Activated gamma-delta T cell treated with Interleukin-2 at 50 U/mL for 16 hours (primary cell): ENCODE results near the gene SPDYE1.
"Not testable (repeated sequence)": the region's sequence is repeated elsewhere in the genome, so short reads cannot be mapped to it uniquely, and the experiment has no call there.

Experiments used
- DNase-seq: peaks from one replicate; pipeline ENCODE4 v3.0.0-alpha.2; 2020

Gene SPDYE1

DNA sequence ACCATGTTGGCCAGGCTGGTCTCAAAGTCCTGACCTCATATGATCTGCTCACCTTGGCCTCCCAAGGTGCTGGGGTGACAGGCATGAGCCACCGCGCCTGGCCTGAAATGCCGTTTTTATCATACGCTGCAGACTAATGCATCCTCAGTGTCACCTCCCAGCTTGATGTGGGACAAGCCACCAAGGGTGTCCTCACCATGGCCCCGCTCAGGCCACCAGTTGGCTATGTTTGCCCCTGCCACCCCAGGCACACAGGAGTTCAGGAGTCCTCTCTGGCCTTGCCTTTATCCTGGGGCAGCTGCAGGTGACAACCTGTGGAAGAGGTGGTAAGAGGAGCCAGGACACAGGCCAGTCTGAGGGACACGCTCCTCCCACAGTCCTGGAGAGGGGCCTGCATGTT, 3.0 kb upstream of the SPDYE1 start:
- DNase-seq, result not testable (repeated sequence)

DNA sequence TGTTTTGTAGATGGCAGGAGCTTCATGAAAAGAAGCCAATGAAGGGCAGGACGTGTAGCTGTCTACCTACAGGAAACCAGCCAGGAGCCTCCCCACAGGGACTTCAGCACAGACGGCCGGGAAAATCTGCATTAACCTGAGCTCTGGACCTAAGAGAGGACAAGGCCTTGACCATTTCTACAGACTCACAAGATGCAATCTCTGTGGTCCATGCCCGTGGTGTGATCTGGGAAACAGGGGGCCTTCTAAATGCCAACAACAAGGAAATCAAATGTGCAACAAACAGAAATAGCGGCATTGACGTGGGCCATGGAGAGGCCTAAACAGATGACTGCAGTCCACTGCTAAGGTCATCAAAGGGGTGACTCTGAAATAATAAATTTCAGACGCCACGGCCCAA, 14.4 kb downstream of the SPDYE1 start:
- not testable (repeated sequence) for DNase-seq

DNA sequence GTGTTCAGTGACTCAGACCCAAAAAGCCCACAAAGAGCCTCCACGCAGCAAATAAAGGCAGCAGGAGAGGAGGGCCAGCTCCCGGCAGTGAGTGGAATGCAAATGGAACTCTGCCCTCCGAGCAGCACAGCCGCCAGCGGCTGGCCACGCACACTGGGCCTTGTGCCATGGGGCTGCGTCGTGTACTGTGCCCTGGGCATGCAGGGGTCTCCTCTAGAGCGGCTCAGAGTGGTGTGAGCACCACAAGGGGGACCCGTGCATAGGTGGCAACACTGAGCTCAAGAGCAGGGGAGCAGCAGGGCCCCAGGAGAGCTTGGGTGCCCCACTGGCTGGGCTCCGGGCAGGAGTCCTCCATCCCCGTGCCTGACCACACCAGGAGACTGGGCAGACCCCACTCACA, 17.4 kb downstream of the SPDYE1 start:
- not testable (repeated sequence) for DNase-seq

DNA sequence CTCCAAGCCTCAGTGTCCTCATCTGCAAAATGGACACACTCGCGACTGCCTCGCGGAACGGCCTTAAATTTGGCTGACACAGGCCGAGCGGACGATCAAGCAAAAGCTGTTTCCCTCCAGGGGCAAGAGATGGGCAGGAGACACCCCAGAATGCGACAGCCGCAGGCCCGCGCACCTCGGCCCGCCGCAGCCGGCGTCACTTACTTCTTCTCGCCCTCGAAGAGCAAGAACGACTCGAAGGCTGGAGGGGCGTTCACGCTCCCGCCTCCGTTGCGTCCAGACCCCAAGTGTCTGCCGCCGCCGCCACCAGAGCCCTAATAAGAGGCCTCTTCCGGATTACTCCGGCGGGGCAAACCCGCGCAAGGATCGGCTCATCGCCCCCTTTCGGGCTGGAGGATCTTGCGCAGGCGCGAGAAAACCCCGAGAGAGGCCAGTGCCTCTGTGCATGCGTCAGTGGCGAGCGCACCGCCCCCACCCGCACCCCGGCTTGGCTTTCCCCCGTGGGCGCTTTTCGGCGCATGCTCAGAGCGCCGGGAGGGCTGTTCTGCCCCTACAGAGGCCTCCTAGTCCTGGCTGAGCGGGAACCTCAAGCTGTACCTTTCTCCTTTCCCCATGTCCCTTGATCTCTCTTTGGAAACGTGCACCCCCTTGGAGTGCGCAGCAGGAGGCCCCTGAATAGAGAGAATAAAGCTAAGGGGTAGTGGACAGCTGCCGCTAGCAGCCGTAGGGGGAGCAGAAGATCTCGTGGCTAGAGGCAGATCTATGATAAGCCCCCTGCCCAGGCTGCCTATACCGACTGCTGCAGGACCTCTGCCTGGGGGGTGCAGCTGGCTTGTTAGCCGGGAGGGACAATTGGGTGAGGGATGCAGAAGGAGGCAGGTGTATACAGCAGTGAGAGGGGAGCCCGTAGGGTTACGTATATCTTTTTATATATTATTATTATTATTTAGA, 21.4 kb downstream of the SPDYE1 start:
- DNase-seq, result peak; percentile 99

DNA sequence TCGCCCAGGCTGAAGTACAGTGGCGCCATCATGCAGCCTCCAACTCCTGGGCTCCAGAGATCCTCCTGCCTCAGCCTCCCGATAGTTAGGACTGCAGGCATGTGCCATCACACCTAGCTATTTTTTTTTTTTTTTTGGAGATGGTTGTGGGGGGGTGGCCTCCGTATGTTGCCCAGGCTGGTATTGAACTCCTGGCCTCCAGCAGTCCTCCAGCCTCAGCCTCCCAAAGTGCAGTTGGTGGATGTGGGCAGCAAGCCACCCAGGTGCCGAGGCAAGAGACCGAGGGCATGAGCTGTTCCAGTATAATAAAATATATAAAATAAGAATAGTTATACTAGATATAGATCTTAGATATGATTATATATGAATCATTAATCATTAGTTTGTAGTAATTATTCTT, 22.1 kb downstream of the SPDYE1 start:
- not testable (repeated sequence) for DNase-seq

DNA sequence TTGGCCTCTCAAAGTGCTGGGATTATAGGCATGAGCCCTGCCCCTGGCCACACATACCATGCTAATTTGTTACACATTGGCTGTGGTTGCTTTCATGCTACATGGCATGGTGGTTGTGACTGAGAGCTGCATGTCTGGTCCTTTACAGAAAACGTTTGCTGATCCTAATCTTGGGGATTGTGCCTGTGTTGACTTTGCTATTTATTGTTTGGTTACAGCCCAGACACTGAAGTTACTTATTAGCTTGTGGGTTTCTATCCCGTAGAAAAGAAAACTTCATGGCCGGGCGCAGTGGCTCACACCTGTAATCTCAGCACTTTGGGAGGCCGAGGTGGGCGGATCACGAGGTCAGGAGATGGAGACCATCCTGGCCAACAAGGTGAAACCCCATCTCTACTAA, 24.4 kb downstream of the SPDYE1 start:
- not testable (repeated sequence) for DNase-seq

DNA sequence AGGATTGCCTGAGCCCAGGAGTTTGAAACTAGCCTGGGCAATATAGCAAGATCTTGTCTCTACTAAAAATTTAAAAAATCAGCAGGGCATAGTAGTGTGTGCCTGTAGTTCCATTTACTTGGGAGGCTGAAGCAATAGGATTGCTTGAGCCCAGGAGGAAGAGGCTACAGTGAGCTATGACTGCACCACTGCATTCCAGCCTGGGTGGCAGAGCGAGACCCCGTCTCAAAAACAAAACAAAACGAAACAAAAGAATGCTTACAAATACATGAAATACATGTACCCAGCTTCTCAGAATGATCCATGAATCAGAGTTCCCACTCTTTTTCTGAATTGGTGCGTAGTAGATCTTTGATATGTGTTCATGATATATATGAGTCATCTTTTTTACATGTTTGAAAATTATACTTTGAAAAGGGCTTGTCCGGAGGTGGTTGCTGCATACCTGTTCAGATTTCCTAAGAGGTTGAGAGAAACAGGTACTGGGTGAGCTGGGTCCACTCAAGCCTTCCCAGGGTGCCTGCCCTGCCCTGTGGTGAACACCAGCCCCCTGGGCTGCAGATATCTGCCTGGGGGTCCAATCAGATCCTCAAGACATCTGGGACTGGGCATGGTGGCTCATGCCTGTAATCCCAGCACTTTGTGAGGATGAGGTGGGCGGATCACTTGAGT, 25.2 kb downstream of the SPDYE1 start:
- not testable (repeated sequence) for DNase-seq

DNA sequence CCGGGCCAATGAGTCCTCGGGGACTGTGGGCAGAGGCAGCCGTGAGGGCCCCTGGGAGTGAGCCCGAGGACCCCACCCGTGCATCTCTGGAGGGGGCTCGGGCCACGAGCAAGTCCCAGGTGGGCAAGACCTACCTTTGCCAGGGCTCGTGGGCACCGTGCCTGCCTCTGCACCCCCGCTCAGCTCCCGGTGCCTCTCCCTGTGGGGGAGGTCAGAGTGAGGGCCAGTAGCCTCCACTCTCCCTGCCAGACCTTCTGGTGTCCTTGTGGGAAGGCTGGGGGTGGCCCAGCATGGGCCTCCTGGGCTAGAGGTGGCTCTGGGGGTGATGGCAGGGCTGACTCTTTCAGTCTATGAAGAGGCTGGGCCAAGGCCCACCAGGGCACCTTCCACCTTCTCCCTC, 31.7 kb downstream of the SPDYE1 start:
- not testable (repeated sequence) for DNase-seq

DNA sequence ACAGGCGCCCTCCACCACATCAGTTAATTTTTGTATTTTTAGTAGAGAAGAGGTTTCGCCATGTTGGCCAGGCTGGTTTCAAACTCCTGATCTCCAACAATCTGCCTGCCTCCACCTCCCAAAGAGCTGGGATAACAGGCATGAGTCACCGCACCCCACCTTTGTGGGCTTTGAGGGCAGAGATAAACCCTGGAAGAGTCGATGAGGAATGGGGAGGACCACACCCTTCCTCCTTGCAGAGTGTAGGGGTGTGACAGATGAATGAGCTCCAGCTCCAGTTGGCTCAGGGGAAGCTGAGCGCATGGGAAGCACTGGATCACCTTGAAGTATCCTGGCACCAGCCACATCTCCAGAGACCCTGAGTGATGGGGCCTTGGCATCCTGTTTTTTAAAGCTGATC, 32.3 kb downstream of the SPDYE1 start:
- DNase-seq, result not testable (repeated sequence)

DNA sequence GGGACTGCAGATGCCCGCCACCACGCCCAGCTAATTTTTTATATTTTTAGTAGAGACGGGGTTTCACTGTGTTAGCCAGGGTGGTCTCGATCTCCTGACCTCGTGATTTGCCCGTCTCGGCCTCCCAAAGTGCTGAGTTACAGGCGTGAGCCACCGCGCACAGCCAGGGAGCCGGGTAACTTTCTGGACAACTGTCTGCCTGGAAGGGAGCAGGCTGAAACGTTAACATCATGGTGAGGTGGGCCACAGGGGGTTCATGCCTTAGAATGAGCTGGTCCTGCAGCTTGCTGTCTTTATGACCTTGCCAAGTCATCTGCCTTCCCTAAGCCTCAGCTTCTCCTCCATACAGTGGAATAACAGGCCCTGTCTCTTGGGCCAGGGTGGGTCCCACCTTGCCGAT, 33.6 kb downstream of the SPDYE1 start:
- DNase-seq, result not testable (repeated sequence)

DNA sequence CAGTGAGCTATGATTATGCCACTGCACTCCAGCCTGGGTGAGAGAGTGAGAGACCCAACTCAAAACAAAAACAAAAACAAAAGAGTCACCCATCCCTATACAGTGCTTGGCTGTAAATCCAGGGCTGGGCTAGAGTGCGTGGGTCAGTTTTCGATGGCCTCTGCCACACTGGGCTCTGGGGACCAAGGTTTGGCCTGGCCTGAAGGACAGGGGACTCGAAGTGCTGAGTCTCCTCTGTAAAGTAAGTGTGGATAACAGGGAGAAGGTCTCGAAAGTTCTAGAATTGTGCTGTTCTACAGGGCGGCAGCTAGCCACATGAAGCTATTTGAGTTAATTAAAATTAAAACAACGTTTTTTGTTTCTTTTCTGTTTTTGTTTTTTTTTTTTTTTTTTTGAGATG, 34.3 kb downstream of the SPDYE1 start:
- not testable (repeated sequence) for DNase-seq

DNA sequence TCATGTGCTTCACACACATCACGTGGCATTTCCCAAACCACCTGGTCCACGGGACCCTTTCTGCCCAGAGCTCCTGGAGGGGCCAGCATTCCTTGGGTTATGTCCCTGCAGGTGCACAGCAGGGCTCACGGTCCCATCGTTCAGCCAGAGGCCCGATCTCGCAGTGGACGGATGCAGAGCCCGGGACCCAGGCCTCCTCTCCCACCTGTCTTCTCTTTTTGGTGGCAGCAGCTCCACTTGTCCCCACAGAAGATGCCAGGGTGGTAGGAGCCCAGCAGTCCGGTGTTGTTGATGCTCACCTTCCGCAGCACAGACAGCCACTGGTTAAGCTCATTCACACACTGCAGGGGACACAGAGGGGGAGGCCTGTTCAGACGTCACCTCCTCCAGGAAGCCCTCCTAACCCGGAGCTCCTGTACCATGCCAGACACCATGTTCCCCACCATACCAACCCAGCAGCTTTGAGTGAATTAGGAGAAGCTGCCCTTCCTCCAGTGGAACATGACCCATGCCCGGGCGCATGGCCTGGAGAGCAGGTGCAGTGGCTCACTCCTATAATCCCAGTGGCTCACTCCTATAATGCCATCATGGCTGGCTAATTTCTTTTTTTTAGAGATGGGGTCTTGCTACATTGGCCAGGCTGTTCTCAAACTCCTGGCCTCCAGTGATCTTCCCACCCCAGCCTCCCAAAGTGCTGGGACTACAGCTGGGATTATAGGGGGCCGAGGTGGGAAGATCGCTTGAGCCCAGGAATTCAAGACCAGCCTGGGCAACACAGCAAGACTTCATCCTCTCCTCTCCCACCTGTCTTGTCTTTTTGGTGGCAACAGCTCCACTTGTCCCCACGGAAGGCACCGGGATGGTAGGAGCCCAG, 36.5 kb downstream of the SPDYE1 start:
- DNase-seq, result not testable (repeated sequence)

DNA sequence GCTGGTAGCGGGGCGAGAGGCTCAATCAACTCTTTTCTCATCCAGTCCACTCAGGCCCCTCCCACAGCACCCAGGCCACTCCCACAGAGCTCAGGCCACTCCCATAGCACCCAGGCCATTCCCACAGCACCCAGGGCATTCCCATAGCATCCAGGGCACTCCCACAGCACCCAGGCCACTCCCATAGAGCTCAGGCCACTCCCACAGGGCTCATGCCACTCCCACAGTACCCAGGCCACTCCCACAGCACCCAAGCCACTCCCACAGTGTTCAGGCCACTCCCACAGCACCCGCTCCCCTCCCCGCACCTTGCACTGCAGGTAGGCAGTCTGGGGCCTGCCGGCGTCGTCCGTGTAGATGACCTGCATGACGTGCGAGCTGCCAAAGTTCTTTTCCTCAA, 38.7 kb downstream of the SPDYE1 start:
- not testable (repeated sequence) for DNase-seq

DNA sequence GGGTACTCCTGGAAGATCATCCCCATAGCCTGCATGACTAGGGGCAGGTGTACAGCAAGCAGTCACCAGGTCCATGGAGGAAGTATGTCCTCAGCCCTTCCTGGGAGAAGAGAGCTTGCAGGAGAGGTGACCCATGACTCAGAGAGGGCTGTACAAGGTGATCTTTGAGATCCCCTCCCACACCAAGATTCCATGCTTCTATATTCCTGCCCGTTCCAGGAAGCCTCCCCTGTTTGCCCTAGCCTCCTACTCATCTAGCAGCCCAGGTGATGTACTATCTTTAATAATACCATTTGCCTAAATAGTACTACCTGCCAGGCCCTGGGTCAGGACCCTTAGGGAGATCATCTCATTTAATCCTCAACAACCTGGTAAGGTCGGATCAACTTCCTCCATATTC, 40.3 kb downstream of the SPDYE1 start:
- DNase-seq, result not testable (repeated sequence)

DNA sequence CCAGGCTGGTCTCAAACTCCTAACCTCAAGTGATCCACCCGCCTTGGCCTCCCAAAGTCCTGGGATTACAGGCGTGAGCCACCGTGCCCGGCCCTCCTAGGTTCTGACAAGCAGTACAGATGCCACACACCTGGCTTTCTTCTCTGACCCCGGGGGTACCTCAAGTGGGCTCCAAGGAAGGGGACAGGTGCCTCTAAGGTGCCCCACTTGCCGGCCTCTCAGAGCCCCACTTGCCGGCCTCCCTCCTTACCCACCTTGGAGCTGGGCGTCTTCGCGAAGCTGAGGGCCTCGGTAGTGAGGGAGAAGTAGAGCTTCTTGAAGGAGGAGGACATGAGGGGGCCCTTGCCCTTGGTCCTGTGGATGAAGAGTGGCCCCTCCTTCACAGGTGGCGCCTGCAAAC, 40.9 kb downstream of the SPDYE1 start:
- not testable (repeated sequence) for DNase-seq

DNA sequence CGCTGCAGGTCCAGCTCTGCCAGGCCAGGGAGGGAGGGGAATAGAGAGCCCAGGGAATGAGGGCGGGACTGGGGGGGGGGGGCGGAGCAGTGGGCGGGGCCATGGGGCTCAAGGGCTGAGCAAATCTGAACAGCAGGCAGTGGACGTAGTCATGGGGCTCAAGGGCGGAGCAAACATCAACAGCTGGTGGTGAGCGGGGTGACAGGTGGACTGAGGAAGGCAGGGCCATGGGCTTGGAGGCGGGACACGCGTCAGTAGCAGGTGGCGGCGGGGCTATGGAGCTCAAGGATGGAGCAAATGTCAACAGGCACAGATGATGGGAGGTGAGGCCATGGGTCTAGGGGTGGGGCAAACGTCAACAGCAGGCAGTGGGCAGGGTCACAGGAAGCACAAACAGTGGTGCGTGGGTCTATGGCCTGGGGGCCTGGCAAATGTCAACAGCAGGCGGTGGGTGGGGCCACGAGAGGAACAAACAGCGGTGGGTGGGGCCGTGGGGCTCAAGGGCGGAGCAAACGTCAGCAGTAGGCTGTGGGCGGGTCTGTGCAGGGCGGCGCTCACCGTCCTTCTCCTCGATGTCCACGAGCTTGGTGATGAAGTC, 41.4 kb downstream of the SPDYE1 start:
- peak; percentile 85 for DNase-seq

DNA sequence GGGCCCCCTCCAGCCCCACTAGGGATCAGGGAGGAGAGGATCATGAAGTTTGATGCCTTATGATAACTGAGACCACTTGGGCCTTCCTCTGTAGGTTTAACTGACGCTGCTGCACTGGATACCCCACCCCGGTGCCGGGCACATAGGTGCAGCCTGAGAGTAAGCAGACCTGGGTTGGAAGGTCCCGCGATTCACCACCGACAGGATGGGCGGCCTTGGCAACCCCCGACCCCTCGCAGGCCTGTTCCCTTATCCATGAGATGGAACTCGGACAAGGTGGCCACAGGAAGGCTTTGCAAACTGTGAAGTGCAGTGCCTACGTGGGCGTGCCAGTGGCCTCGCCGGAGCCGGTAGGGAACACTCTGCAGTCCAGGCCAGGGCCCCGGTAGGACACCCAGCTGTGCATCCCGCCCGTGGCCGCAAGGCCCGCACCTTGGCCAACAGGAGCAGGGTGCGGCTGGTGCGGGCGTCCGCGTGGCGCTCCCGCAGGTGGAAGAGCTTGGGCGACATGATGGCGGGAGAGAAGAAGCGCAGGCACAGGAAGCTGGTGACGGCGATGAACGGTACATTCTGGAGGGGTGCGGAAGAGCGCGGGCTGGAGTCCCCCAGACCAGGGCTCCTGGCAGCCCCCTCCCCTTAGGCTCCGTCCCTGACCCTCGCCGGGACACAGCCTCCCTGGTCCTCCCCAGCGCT, 42.2 kb downstream of the SPDYE1 start:
- not testable (repeated sequence) for DNase-seq

DNA sequence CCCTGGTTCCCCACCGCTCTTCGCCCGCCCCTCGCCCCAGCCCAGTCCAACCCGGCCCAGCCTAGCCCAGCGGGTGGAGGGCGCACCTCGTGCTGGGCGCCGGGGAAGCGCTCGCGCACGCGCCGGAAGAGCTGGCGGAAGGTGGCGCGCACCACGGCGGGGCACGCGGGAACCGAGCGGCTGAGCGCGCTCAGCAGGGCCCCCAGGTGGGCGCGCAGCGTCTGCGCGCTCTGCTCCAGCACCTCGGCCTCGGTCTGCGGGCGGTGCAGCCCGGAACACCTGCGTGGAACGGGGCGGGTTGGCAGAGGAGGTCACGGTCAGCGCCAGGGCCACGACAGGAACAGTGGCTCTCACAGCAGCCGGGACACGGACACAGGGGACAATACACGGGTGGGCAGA, 42.8 kb downstream of the SPDYE1 start:
- DNase-seq, result peak; percentile 58

DNA sequence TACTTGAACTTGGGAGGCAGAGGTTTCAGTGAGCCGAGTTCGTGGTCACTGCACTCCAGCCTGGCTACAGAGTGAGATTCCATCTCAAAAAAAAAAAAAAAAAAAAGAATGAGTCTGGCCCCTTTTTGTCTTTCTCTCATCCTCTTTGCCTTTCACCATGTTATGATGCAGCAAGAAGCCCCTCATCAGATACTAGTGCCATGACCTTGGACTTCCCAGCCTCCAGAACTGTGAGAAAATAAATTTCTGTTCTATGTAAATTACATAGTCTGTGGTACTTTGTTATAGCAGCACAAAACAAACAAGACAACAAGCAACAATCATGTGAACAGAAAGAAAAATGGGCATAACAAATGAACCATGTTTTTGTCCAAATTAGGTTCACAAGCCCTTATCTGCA, 44.5 kb downstream of the SPDYE1 start:
- DNase-seq, result no peak

DNA sequence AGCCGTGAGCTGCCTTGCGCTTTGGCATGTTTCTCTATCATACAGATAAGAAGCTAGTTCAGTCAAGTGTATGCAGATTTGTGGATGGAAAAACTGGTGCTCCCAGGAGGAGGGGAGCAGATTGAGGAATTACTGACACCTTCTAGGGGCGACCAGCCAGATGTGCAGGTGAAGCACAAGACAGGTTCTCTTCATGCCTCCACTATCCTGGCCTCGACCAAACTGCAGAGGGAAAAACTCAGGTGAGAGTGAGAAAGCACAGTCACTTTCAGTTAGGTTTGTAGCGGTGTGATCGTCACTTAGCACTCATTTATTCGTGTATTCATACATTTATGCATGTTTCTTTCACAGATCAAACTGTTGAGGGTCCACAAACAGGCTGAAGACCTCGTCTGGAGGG, 46.2 kb downstream of the SPDYE1 start:
- no peak for DNase-seq

DNA sequence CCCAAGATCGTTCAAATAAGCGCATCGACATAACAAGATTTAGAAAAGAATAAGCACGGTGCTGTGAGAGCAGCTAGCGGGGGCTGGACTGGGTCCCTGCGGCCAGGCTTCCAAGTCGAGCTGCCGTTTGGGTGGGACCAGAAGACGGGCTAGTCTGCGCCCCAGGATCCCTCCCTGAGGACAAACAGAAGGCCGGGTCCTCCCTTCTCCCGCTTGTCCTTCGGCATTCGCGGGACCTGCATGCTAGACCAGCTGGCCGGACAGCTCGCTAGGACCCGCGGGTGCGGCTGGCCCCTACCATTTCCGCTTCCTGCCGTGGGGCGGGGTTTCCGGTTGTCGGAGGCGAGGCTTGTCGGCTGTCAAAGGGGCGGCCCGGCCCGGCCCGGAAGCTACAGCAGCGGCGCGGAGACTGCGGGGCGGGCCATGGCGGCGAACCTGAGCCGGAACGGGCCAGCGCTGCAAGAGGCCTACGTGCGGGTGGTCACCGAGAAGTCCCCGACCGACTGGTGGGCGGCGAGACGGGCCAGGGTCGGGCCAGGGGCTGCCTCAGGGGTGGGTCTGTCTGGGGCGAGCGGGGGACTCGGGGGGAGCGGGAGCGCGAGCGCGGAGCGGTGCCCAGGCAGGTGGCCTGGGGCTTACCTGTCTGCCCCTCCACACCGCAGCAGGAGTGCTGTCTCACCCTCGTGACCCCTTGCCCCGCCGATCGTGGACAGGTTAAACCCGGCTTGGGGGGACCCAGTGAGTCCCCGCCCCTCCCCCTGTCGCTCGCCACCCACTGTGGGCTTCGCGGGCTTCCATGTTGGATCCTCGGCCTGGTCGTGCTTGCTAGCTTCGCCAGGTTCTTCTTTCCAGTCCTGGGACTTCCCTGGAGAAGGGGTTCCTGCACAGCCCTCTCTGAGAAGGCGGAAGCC, 46.9 kb downstream of the SPDYE1 start, which contains the start of gene DBNL:
DBNL (plus strand) TSS at position 388 of the 911 bp plus-strand sequence; CDS start at position 424, 36 bp downstream.
- DNase-seq, result peak; percentile 92
